Measurements from ENCODE around the gene SHISAL1. TPM values are rescaled to one million over a fixed set of nuclear protein-coding genes. Genes with fewer than 3 reads are reported as not detected.

The SHISAL1 gene
- total and polyA plus RNA-seq, 10 of the 15 experiments (the other 5 are each of a cell fraction or from before 2014, with no cell fraction given), result not detected

GRCh38 chr22:44292521-44292920 is 20.2 kb downstream of the SHISAL1 start (continued):
- TF ChIP-seq TCF7 (IDR thresholded peaks at IDR 0.05; ENCODE audit: borderline replicate concordance) (no peak), RAD51 (IDR thresholded peaks at IDR 0.05) (no peak), ATF3 (IDR thresholded peaks at IDR 0.05; ENCODE audit: borderline replicate concordance, extremely low read depth, low read depth, low read length) (no peak), ZBTB33 (IDR thresholded peaks at IDR 0.05) (no peak), RFX5 (IDR thresholded peaks at IDR 0.05; ENCODE audit: low read depth, low read length) (no peak), YY1 (IDR thresholded peaks at IDR 0.05; ENCODE audit: low read depth, low read length) (no peak)

GRCh38 chr22:44291674-44292360 is 20.9 kb downstream of the SHISAL1 start:
- no peak overlapping the region for H2AFZ ChIP-seq (ENCODE audit: control insufficient read depth, low read depth, low read length)
- no peak overlapping the region for H3K27ac ChIP-seq (ENCODE audit: control insufficient read depth, insufficient read depth)
- H3K4me1 ChIP-seq (ENCODE audit: control insufficient read depth, insufficient read depth, low read length), result no peaks in the 10 kb centered on the region
- CTCF ChIA-PET, result no interaction called here
- FAIRE-seq (no peak), ATAC-seq (no peak), DNase-seq (ENCODE audit: low read depth, low spot score) (no peak)
- BruUV-seq (replicated peaks), result no TSS peak
- SMC1A ChIA-PET (ENCODE audit: uncharacterized antibody, unreplicated experiment), result no interaction called here
- no peaks in the 10 kb centered on the region for H3K79me2 ChIP-seq (ENCODE audit: control insufficient read depth, insufficient read depth, low read length)
- 0 out of 2 replicates have a peak, but pooled peaks cover 2% of the 10 kb centered on the region for H4K20me1 ChIP-seq (ENCODE audit: control insufficient read depth, insufficient read depth)
- H3K4me2 ChIP-seq (ENCODE audit: control insufficient read depth, insufficient read depth), result no peak overlapping the region
- 16% methylated on average over 16 of the region's 21 CpGs for WGBS (ENCODE audit: insufficient coverage, insufficient replicate concordance, low lambda C conversion rate, missing lambda C conversion rate)
- H3K9ac ChIP-seq (ENCODE audit: control insufficient read depth, insufficient read depth, low read length), result no peak overlapping the region
- intact Hi-C loops (cut with micrococcal nuclease; ENCODE audit: unreplicated experiment), result no loop called here
- POLR2A ChIA-PET, result no interaction called here
- H3K27me3 ChIP-seq (replicated peaks in 1 of 2; ENCODE audit: control insufficient read depth in 2 of 2, insufficient read depth in 2 of 2, low read length in 1 of 2), result no peaks in the 10 kb centered on the region; a peak in 1 of 4 replicates
- RAD21 ChIA-PET (ENCODE audit: unreplicated experiment), result no interaction called here
- TF ChIP-seq NKRF (conservative IDR thresholded peaks at IDR 0.05), result no peak
- no peak for TF ChIP-seq SUPT20H (IDR thresholded peaks at IDR 0.05; ENCODE audit: borderline replicate concordance, control insufficient read depth, low read depth, low read length)
- no peak for TF ChIP-seq HDAC6 (IDR thresholded peaks at IDR 0.05; ENCODE audit: unreplicated experiment)
- TF ChIP-seq EP300 (IDR thresholded peaks at IDR 0.05; ENCODE audit: borderline replicate concordance in 1 of 2, control insufficient read depth in 1 of 2, low read depth in 2 of 2, low read length in 2 of 2), result no peak
- no peak for TF ChIP-seq CHD1 (IDR thresholded peaks at IDR 0.05; ENCODE audit: low read depth, low read length)
- TF ChIP-seq ZNF207 (IDR thresholded peaks at IDR 0.05; ENCODE audit: borderline replicate concordance), result no peak
- no peak for TF ChIP-seq KAT2A (conservative IDR thresholded peaks at IDR 0.05; ENCODE audit: control insufficient read depth, low read depth, low read length)
- H3K9me3 ChIP-seq (replicated peaks; ENCODE audit: control insufficient read depth, insufficient read depth, low read length), result no peaks in the 10 kb centered on the region; the same call in 2 of the 3 replicates
- no peak overlapping the region for H3K4me3 ChIP-seq
- H3K36me3 ChIP-seq (ENCODE audit: control insufficient read depth in 2 of 2, insufficient read depth in 2 of 2, low read length in 1 of 2), result no peaks in the 10 kb centered on the region
- in situ Hi-C loops (cut with MboI), result no loop called here

All from GM12878 (cell line).